HepG2 (cell line): Measurements from ENCODE around the gene OST4. TPM values are rescaled to one million over a fixed set of nuclear protein-coding genes. Genes with fewer than 3 reads are reported as not detected.

Source experiments
- CREBL2 ChIP-seq: sonication (generic); formaldehyde crosslinking; IDR thresholded peaks from 2 replicates; pipeline ENCODE4 v1.8.1; 2023; ENCODE audit warnings: missing genetic modification reagents, mild to moderate bottlenecking, borderline replicate concordance
- FLYWCH1 ChIP-seq: sonication (generic); formaldehyde crosslinking; IDR thresholded peaks from 2 replicates; pipeline ENCODE4 v1.8.1; 2023; ENCODE audit warnings: mild to moderate bottlenecking, missing genetic modification reagents
- GTF3A ChIP-seq: sonication (generic); formaldehyde crosslinking; conservative IDR thresholded peaks from 2 replicates; pipeline ENCODE4 v1.4.0; 2020; ENCODE audit warnings: mild to moderate bottlenecking, missing genetic modification reagents
- HIVEP1 ChIP-seq: sonication (generic); formaldehyde crosslinking; IDR thresholded peaks from 2 replicates; pipeline ENCODE4 v1.4.0; 2020; ENCODE audit warnings: mild to moderate bottlenecking, missing genetic modification reagents
- KLF16 ChIP-seq, 2 experiments: sonication (generic) in 1 of 2; formaldehyde crosslinking in 1 of 2; IDR thresholded peaks; 2 replicates each; pipeline versions ENCODE4 v1.6.1 to v1.8.0; 2016 to 2023; ENCODE audit warnings: missing genetic modification reagents in 2 of 2, missing compliant biosample characterization in 1 of 2
- MED8 ChIP-seq: sonication (generic); formaldehyde crosslinking; IDR thresholded peaks from 2 replicates; pipeline ENCODE4 v1.8.1; 2023; ENCODE audit warnings: mild to moderate bottlenecking, missing genetic modification reagents; ENCODE audit not compliant: insufficient replicate concordance
- PITX1 ChIP-seq: sonication (generic); formaldehyde crosslinking; IDR thresholded peaks from 2 replicates; pipeline ENCODE4 v1.5.1; 2020; ENCODE audit warnings: mild to moderate bottlenecking, missing genetic modification reagents
- PLSCR1 ChIP-seq: sonication (generic); formaldehyde crosslinking; IDR thresholded peaks from 2 replicates; pipeline ENCODE4 v1.5.0; 2020; ENCODE audit warnings: missing genetic modification reagents, mild to moderate bottlenecking, borderline replicate concordance
- PPARG ChIP-seq: conservative IDR thresholded peaks from 2 replicates; pipeline ENCODE4 v1.6.1; 2016; ENCODE audit warnings: missing biosample characterization, missing genetic modification reagents
- REPIN1 ChIP-seq: sonication (generic); formaldehyde crosslinking; IDR thresholded peaks from 2 replicates; pipeline ENCODE4 v1.8.0; 2022; ENCODE audit warnings: missing genetic modification reagents, low read depth, mild to moderate bottlenecking, borderline replicate concordance
- U2AF1 ChIP-seq: fragments of 200-400 bp; formaldehyde crosslinking; optimal IDR thresholded peaks from 2 replicates; pipeline ENCODE3; 2017; ENCODE audit warnings: mild to moderate bottlenecking, low read depth, low read length
- ZKSCAN1 ChIP-seq: fragments of 150-350 bp; IDR thresholded peaks from 2 replicates; pipeline ENCODE4 v1.6.1; 2014; ENCODE audit warnings: low read length
- ZMYM3 ChIP-seq: sonication (generic); formaldehyde crosslinking; IDR thresholded peaks from 2 replicates; pipeline ENCODE4 v1.5.1; 2020; ENCODE audit warnings: mild to moderate bottlenecking, missing genetic modification reagents
- ZNF230 ChIP-seq: sonication (generic); formaldehyde crosslinking; IDR thresholded peaks from 2 replicates; pipeline ENCODE4 v1.4.0; 2020; ENCODE audit warnings: mild to moderate bottlenecking, missing genetic modification reagents
- ZNF446 ChIP-seq: sonication (generic); formaldehyde crosslinking; IDR thresholded peaks from 2 replicates; pipeline ENCODE4 v1.5.0; 2020; ENCODE audit warnings: mild to moderate bottlenecking, missing genetic modification reagents
- ZNF530 ChIP-seq: sonication (generic); formaldehyde crosslinking; IDR thresholded peaks from 2 replicates; pipeline ENCODE4 v1.5.0; 2020; ENCODE audit warnings: low read depth, mild to moderate bottlenecking, missing genetic modification reagents
- ZNF543 ChIP-seq: sonication (generic); formaldehyde crosslinking; IDR thresholded peaks from 2 replicates; pipeline ENCODE4 v1.4.0; 2020; ENCODE audit warnings: mild to moderate bottlenecking, missing genetic modification reagents
- ZNF576 ChIP-seq: sonication (generic); formaldehyde crosslinking; IDR thresholded peaks from 2 replicates; pipeline ENCODE4 v1.4.0; 2020; ENCODE audit warnings: mild to moderate bottlenecking, missing genetic modification reagents
- ZNF646 ChIP-seq: sonication (generic); formaldehyde crosslinking; IDR thresholded peaks from 2 replicates; pipeline ENCODE4 v1.9.0; 2021; ENCODE audit warnings: mild to moderate bottlenecking, missing genetic modification reagents
- ZNF678 ChIP-seq: sonication (generic); formaldehyde crosslinking; IDR thresholded peaks from 2 replicates; pipeline ENCODE4 v1.4.0; 2020; ENCODE audit warnings: mild to moderate bottlenecking, missing genetic modification reagents
- ZNF7 ChIP-seq: IDR thresholded peaks from 2 replicates; pipeline ENCODE4 v1.6.1; 2016; ENCODE audit warnings: missing biosample characterization, missing genetic modification reagents
- ZSCAN31 ChIP-seq: sonication (generic); formaldehyde crosslinking; IDR thresholded peaks from 2 replicates; pipeline ENCODE4 v1.5.0; 2020; ENCODE audit warnings: low read depth, mild to moderate bottlenecking, missing genetic modification reagents
- polyA plus RNA-seq, 8 experiments: library from polyadenylated mRNA; depleted of rRNA in 3 of 8; stranded (reverse) in 7 of 8; unstranded in 1 of 8; fragments of >200 nt; fragmentation: Illumina TruSeq in 4 of 8; extraction: Trizol in 4 of 8; gene quantifications; 2 replicates each; pipeline versions ENCODE4 v1.2.1 to v1.2.3, GENCODE V29; 2011 to 2016; ENCODE audit warnings: low read depth in 4 of 8, missing spikeins in 1 of 8, mixed read lengths in 1 of 8; ENCODE audit not compliant: insufficient read depth in 1 of 8
- total RNA-seq, 5 experiments: library from RNA; depleted of rRNA; stranded (reverse); fragments of >200 nt; fragmentation: Illumina TruSeq; extraction: Trizol; gene quantifications; 2 replicates each; pipeline ENCODE4 v1.2.3, GENCODE V29; 2016; ENCODE audit warnings: low read depth in 1 of 5

Gene OST4
- total and polyA plus RNA-seq, 2 of the 13 experiments (the other 11 are each of a cell fraction or from before 2014, with no cell fraction given) = 498 to 584 TPM

- TF ChIP-seq ZNF646 (CRISPR knock-in tag) = 0 out of 2 replicates have a peak, but pooled peaks have one; percentile 19
- peak; percentile 18 for TF ChIP-seq MED8 (CRISPR knock-in tag)
- TF ChIP-seq ZNF230 = peak; percentile 50
- no peak for TF ChIP-seq ZNF7 (CRISPR knock-in tag)
- no peak for TF ChIP-seq PLSCR1 (CRISPR knock-in tag)
- TF ChIP-seq ZKSCAN1 = no peak
- peak; percentile 75; the same call in 1 of the 2 replicates for TF ChIP-seq HIVEP1 (CRISPR knock-in tag)
- peak; percentile 89; the same call in 1 of the 2 replicates for TF ChIP-seq ZNF576 (CRISPR knock-in tag)
- TF ChIP-seq REPIN1 (CRISPR knock-in tag) = no peak
- TF ChIP-seq ZNF530 (CRISPR knock-in tag) = no peak; the same call in 1 of the 2 replicates
- TF ChIP-seq ZMYM3 = peak; percentile 50
- TF ChIP-seq KLF16 (CRISPR knock-in tag; IDR thresholded peaks at IDR 0.05) = 0 out of 4 replicates have a peak, but pooled peaks of 1 of the 2 experiments have one; percentile 65
- 0 out of 2 replicates have a peak, but pooled peaks have one; percentile 1 for TF ChIP-seq ZSCAN31 (CRISPR knock-in tag)
- TF ChIP-seq PPARG (CRISPR knock-in tag) = 0 out of 2 replicates have a peak, but pooled peaks have one; percentile 35
- peak; percentile 47; the same call in 1 of the 2 replicates for TF ChIP-seq ZNF678 (CRISPR knock-in tag)
- peak; percentile 75; the same call in 1 of the 2 replicates for TF ChIP-seq ZNF446 (CRISPR knock-in tag)
- peak; percentile 29 for TF ChIP-seq U2AF1
- 0 out of 2 replicates have a peak, but pooled peaks have one; percentile 21 for TF ChIP-seq CREBL2 (CRISPR knock-in tag)
- TF ChIP-seq PITX1 (CRISPR knock-in tag) = peak; percentile 59; the same call in 1 of the 2 replicates
- TF ChIP-seq GTF3A = no peak
- TF ChIP-seq ZNF543 (CRISPR knock-in tag) = peak; percentile 24; the same call in 1 of the 2 replicates
- TF ChIP-seq FLYWCH1 (CRISPR knock-in tag) = peak; percentile 84; the same call in 1 of the 2 replicates
Measured at GRCh38 chr2:27049422-27050280, 21.8 kb downstream of the OST4 start (continued).
